Endothelial cell (in vitro differentiated cells): Measurements from ENCODE around the gene DYNC1I1. TPM values are rescaled to one million over a fixed set of nuclear protein-coding genes. Genes with fewer than 3 reads are reported as not detected.

Source experiments
- DNase-seq: peaks from one replicate; pipeline ENCODE4 v3.0.0; 2021; ENCODE audit warnings: low spot score
- H3K27ac Mint-ChIP-seq: one replicate; pipeline ENCODE4 v1.8.0; 2021; ENCODE audit warnings: mixed read lengths, inconsistent platforms; ENCODE audit not compliant: unreplicated experiment
- H3K27me3 Mint-ChIP-seq: one replicate; pipeline ENCODE4 v1.8.0; 2021; ENCODE audit warnings: mild to moderate bottlenecking, moderate library complexity, mixed read lengths, inconsistent platforms; ENCODE audit not compliant: unreplicated experiment
- H3K36me3 Mint-ChIP-seq: one replicate; pipeline ENCODE4 v1.8.0; 2021; ENCODE audit warnings: mild to moderate bottlenecking, low read depth, mixed read lengths, inconsistent platforms; ENCODE audit not compliant: unreplicated experiment
- H3K4me1 Mint-ChIP-seq: one replicate; pipeline ENCODE4 v1.8.0; 2021; ENCODE audit warnings: mild to moderate bottlenecking, mixed read lengths, inconsistent platforms; ENCODE audit not compliant: unreplicated experiment
- H3K4me3 Mint-ChIP-seq: one replicate; pipeline ENCODE4 v1.8.0; 2021; ENCODE audit warnings: mild to moderate bottlenecking, mixed read lengths, inconsistent platforms; ENCODE audit not compliant: unreplicated experiment
- H3K9me3 Mint-ChIP-seq: one replicate; pipeline ENCODE4 v1.8.0; 2021; ENCODE audit warnings: mixed read lengths, inconsistent platforms; ENCODE audit not compliant: unreplicated experiment
- CTCF ChIP-seq: fragments of 200-600 bp; sonication (generic); IDR thresholded peaks from one replicate; pipeline ENCODE4 v1.5.0; 2021; ENCODE audit warnings: antibody characterized with exemption; ENCODE audit not compliant: unreplicated experiment
- total RNA-seq: library from RNA; stranded (reverse); fragmentation: NEBNext Ultra II Directional; extraction: Animal tissue kit (Norgen Biotek cat#: 25700); gene quantifications from one replicate; pipeline ENCODE4 v1.2.1, GENCODE V29; 2021; ENCODE audit not compliant: unreplicated experiment

DYNC1I1 gene
- total RNA-seq, 1 donor from 2014 or later = 3.1 TPM

DNA sequence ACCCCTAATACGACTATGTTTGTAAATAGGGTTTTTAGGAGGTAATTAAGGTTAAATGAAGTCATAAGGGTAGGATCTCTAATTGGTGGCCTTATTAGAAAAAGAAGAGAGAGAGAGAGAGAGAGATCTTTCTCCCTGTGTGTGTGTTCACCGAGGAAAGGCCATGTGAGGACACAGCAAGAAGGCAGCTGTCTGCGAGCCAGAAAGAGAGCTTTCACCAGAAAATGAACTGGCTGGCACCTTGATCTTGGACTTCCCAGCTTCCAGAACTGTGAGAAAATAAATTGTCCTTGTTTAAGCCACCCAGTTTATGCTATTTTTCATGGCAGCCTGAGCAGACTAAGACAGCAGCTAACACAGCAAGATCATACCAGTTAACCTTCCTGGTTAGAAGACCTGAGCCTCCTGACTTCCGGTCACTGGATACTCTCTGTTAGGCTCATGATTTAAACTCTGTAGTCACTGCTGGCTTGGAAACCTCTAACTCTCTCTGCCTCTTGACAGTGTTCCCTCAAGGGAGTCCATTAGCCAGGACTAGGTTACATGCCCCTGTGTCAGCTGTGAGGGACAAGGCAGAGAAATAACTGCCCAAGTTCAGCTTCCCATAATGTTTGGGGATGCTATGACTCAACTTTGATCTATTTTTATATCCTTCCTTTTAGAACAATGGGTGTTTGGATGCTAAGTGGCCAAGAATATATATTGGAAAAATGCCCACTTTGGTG is 102.3 kb downstream of the DYNC1I1 start:
- H3K4me3 Mint-ChIP-seq = no peak overlapping the region
- peaks cover 2% of the 10 kb centered on the region for H3K27me3 Mint-ChIP-seq
- no peak for DNase-seq
- H3K36me3 Mint-ChIP-seq = no peaks in the 10 kb centered on the region
- H3K27ac Mint-ChIP-seq = no peak overlapping the region
- peaks cover 4% of the 10 kb centered on the region for H3K4me1 Mint-ChIP-seq
- no peaks in the 10 kb centered on the region for H3K9me3 Mint-ChIP-seq
- TF ChIP-seq CTCF = no peak

DNA sequence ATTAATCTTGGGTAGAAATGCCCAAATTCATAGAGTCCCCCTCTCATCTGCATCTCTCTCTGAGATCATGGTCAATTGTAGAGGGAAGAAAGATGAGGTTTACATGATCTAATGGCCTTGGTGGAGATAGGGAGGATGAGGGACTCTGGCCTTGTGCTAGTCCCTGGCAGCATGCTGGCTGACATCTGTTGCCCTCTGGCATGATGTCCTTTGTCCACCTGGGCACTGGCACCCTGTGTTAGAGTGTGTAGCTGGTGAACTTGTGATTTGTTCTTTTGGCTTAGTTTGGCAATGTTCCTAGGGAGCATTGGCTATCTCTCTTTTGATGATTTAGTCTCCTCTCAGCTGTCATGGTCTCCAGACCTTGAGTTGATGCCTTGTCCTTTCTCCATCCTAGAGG is 103.2 kb downstream of the DYNC1I1 start:
- H3K4me1 Mint-ChIP-seq = no peaks in the 10 kb centered on the region
- no peaks in the 10 kb centered on the region for H3K9me3 Mint-ChIP-seq
- H3K4me3 Mint-ChIP-seq = no peak overlapping the region
- no peak overlapping the region for H3K27ac Mint-ChIP-seq
- no peaks in the 10 kb centered on the region for H3K36me3 Mint-ChIP-seq
- DNase-seq = no peak
- TF ChIP-seq CTCF = no peak
- H3K27me3 Mint-ChIP-seq = peaks cover 2% of the 10 kb centered on the region

GRCh38 chr7:95878677-95879076 is 106.3 kb downstream of the DYNC1I1 start:
- no peak overlapping the region for H3K4me3 Mint-ChIP-seq
- no peak for TF ChIP-seq CTCF
- H3K27me3 Mint-ChIP-seq = peaks cover 2% of the 10 kb centered on the region
- no peaks in the 10 kb centered on the region for H3K9me3 Mint-ChIP-seq
- H3K27ac Mint-ChIP-seq = no peak overlapping the region
- no peaks in the 10 kb centered on the region for H3K36me3 Mint-ChIP-seq
- H3K4me1 Mint-ChIP-seq = no peaks in the 10 kb centered on the region
- no peak for DNase-seq

DNA sequence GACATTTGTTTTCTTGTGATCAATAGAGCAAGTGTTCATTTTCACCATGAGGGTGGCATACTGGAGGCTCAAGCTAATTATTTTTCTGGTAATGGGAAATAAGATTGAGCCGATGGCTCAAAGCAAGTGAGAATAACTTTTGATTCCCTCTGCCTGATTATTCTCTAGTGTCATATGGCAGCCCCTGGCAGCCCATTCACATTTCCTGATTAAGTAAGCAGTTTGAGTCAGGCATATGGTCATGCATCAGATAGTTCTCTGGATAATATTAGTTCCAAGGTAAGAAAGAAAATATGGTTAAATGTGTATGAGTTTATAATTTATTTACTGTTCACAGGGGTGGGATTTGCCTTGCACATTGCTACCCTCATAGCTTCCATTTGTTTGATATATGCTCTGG is 109.2 kb downstream of the DYNC1I1 start:
- Mint-ChIP-seq H3K4me3 (no peak overlapping the region), H3K27me3 (peaks cover 3% of the 10 kb centered on the region), H3K4me1 (peaks cover 3% of the 10 kb centered on the region), H3K36me3 (no peaks in the 10 kb centered on the region), H3K27ac (no peak overlapping the region), H3K9me3 (no peaks in the 10 kb centered on the region)
- no peak for TF ChIP-seq CTCF
- no peak for DNase-seq

DNA sequence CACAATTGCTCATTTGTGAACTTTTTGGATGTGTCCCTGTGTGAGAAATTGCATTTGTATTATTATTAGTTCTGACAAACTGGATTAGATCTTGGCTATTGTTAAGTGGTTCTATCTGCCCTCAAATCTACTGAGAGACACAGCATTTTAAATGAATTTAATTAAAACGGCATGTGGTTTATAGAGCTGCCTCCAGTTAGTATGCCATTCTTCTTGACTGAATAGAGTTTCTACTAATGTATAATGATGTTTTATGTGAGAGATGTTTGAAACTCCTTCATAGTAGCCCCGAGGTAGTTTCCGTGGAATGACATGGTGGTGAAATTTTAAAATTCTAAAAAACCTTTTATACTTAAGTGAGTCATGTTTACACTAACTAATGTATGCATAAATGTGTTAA is 110.9 kb downstream of the DYNC1I1 start:
- no peak overlapping the region for H3K27ac Mint-ChIP-seq
- H3K4me1 Mint-ChIP-seq = peaks cover 9% of the 10 kb centered on the region
- H3K4me3 Mint-ChIP-seq = no peak overlapping the region

More for the DNA sequence above, 110.9 kb downstream of the DYNC1I1 start:
- no peak for TF ChIP-seq CTCF
- peaks cover 3% of the 10 kb centered on the region for H3K27me3 Mint-ChIP-seq
- no peaks in the 10 kb centered on the region for H3K36me3 Mint-ChIP-seq
- no peak for DNase-seq
- no peaks in the 10 kb centered on the region for H3K9me3 Mint-ChIP-seq
